Neural cell (in vitro differentiated cells): ENCODE data around the gene FYN. TPM values are rescaled to one million over a fixed set of nuclear protein-coding genes. Genes with fewer than 3 reads are reported as not detected.

Experiments
- H2AFZ ChIP-seq: fragments of 200-600, 300-800 bp; sonication (generic), shearing (Covaris generic); 2 replicates; pipeline ENCODE4 v1.6.0; 2014; ENCODE audit warnings: low read depth, mild to moderate bottlenecking, antibody characterized with exemption, low read length, moderate library complexity
- H3F3A ChIP-seq: fragments of 200-600 bp; shearing (Covaris generic); 2 replicates; pipeline ENCODE4 v1.6.1; 2016; ENCODE audit warnings: mild to moderate bottlenecking, moderate library complexity, mixed read lengths, antibody characterized with exemption, low read length; ENCODE audit not compliant: insufficient read depth, poor library complexity, severe bottlenecking
- H3K27ac ChIP-seq: fragments of 200-600, 300-800 bp; sonication (generic), shearing (Covaris generic); 2 replicates; pipeline ENCODE4 v1.5.1; 2014; ENCODE audit warnings: mild to moderate bottlenecking, low read length, moderate library complexity
- H3K27me3 ChIP-seq: fragments of 300-800, 200-600 bp; sonication (generic), shearing (Covaris generic); 2 replicates; pipeline ENCODE4 v1.6.0; 2014; ENCODE audit warnings: mild to moderate bottlenecking, low read depth, low read length, moderate library complexity; ENCODE audit not compliant: insufficient read depth
- H3K36me3 ChIP-seq: fragments of 300-800, 200-600 bp; sonication (generic), shearing (Covaris generic); 2 replicates; pipeline ENCODE4 v1.5.1; 2014; ENCODE audit warnings: mild to moderate bottlenecking, antibody characterized with exemption, low read length, moderate library complexity; ENCODE audit not compliant: insufficient read depth
- H3K4me2 ChIP-seq: fragments of 300-800, 200-600 bp; sonication (generic), shearing (Covaris generic); 2 replicates; pipeline ENCODE4 v1.6.0; 2014; ENCODE audit warnings: mild to moderate bottlenecking, low read length
- H3K4me3 ChIP-seq: fragments of 300-800, 200-600 bp; sonication (generic), shearing (Covaris generic); 2 replicates; pipeline ENCODE4 v1.5.1; 2014; ENCODE audit warnings: mild to moderate bottlenecking, low read length, moderate library complexity
- H3K79me2 ChIP-seq: fragments of 200-600 bp; shearing (Covaris generic); replicated peaks from 2 replicates; pipeline ENCODE4 v1.6.0; 2014; ENCODE audit warnings: mild to moderate bottlenecking, low read length, moderate library complexity; ENCODE audit not compliant: insufficient read depth
- H3K9ac ChIP-seq: fragments of 300-800, 200-600 bp; sonication (generic), shearing (Covaris generic); 2 replicates; pipeline ENCODE4 v1.6.1; 2016; ENCODE audit warnings: mild to moderate bottlenecking, low read length, mixed read lengths
- H3K9me2 ChIP-seq: fragments of 200-600 bp; shearing (Covaris generic); 2 replicates; pipeline ENCODE4 v1.6.1; 2016; ENCODE audit warnings: mild to moderate bottlenecking, low read length, mixed read lengths; ENCODE audit not compliant: insufficient read depth
- H3K9me3 ChIP-seq: fragments of 200-600, 300-800 bp; sonication (generic), shearing (Covaris generic); 2 replicates; pipeline ENCODE4 v1.6.1; 2016; ENCODE audit warnings: mild to moderate bottlenecking, mixed run types, low read length, moderate library complexity, mixed read lengths
- H4K20me1 ChIP-seq: fragments of 200-600 bp; shearing (Covaris generic); 2 replicates; pipeline ENCODE4 v1.6.1; 2016; ENCODE audit warnings: mild to moderate bottlenecking, mixed run types; ENCODE audit not compliant: insufficient read depth
- CTCF ChIP-seq: fragments of 450-650 bp; IDR thresholded peaks from 2 replicates; pipeline ENCODE4 v1.5.1; 2014; ENCODE audit warnings: antibody characterized with exemption, mild to moderate bottlenecking, moderate library complexity; ENCODE audit not compliant: poor library complexity, severe bottlenecking
- EP300 ChIP-seq: fragments of 450-650 bp; conservative IDR thresholded peaks from 2 replicates; pipeline ENCODE4 v1.6.1; 2014; ENCODE audit warnings: antibody characterized with exemption, mild to moderate bottlenecking, moderate library complexity; ENCODE audit not compliant: poor library complexity, severe bottlenecking
- EZH2 ChIP-seq: fragments of 200-600, 300-800 bp; shearing (Covaris generic), sonication (generic); IDR thresholded peaks from 2 replicates; pipeline ENCODE4 v1.6.1; 2014; ENCODE audit warnings: antibody characterized with exemption, low read length, borderline replicate concordance, mild to moderate bottlenecking; ENCODE audit not compliant: insufficient read depth, poor library complexity, severe bottlenecking
- MXI1 ChIP-seq: fragments of 450-650 bp; conservative IDR thresholded peaks from 2 replicates; pipeline ENCODE4 v1.6.1; 2014; ENCODE audit warnings: antibody characterized with exemption, mild to moderate bottlenecking; ENCODE audit not compliant: poor library complexity, severe bottlenecking
- POLR2AphosphoS5 ChIP-seq: IDR thresholded peaks from 2 replicates; pipeline ENCODE4 v1.6.1; 2012
- RAD21 ChIP-seq: fragments of 450-650 bp; conservative IDR thresholded peaks from 2 replicates; pipeline ENCODE4 v1.6.1; 2014; ENCODE audit warnings: antibody characterized with exemption, mild to moderate bottlenecking, moderate library complexity
- SMC3 ChIP-seq: fragments of 450-650 bp; conservative IDR thresholded peaks from 2 replicates; pipeline ENCODE4 v1.6.1; 2014; ENCODE audit warnings: antibody characterized with exemption, mild to moderate bottlenecking, moderate library complexity; ENCODE audit not compliant: poor library complexity
- TAF1 ChIP-seq: IDR thresholded peaks from 2 replicates; pipeline ENCODE4 v1.6.1; 2012; ENCODE audit warnings: low read depth
- polyA plus RNA-seq: library from polyadenylated mRNA; depleted of rRNA; stranded (reverse); fragments of >200 nt; gene quantifications from 2 replicates; pipeline ENCODE4 v1.2.3, GENCODE V29; 2014
- TF ChIP-seq, protein P1 (sequence below): IDR thresholded peaks from 2 replicates; pipeline ENCODE4 v1.6.1; 2012; ENCODE audit warnings: borderline replicate concordance

Gene FYN
- polyA plus RNA-seq, 1 donor from 2014 or later, result 277 TPM

DNA sequence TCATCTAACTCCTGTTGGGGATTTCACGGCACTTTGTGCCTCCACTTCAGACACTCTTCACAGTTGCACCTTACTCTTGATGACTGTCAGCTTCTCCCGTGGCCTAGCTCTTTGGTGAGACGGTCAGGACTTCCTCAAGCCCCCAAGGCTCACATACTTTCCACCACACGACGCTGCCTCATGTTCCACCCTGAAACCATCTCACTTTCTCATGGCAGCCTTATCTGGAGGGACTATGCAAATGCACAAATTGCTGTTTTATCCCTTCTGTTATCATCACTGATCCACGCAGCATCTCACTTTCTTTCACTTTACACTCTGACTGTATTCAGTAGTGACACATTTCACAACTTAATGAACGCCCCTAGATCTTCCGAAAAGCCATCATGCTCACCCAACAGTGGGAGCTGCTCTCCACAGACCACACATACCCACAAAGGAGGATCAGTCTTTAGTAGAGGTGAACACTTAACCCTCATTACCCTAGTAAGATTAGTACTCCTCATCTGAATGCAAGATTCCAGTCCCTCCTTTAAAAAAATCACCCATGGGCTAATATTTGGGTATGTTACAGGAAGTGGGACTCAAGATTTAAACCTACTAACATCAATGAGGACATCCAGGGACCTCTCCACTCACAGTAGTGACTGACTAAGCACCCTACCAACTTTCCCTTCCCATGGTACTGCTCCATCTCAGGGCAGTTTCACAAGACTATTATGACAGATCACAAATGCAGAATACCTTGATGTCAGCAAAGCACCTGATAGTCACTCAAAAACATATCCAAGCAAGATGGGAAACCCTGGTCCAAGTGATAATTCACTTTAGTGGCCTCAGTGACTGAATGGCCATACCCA is 35.4 kb downstream of the FYN start:
- H3K36me3 ChIP-seq, result no peaks in the 10 kb centered on the region
- H4K20me1 ChIP-seq, result no peaks in the 10 kb centered on the region
- no peak overlapping the region for H3K9ac ChIP-seq
- no peak overlapping the region for H3K4me3 ChIP-seq
- no peaks in the 10 kb centered on the region for H3K9me3 ChIP-seq
- H3K4me2 ChIP-seq, result no peak overlapping the region
- peaks cover 61% of the 10 kb centered on the region for H3K79me2 ChIP-seq
- no peak for TF ChIP-seq EP300
- no peak for TF ChIP-seq CTCF
- TF ChIP-seq EZH2, result no peak
- TF ChIP-seq, protein P1, sequence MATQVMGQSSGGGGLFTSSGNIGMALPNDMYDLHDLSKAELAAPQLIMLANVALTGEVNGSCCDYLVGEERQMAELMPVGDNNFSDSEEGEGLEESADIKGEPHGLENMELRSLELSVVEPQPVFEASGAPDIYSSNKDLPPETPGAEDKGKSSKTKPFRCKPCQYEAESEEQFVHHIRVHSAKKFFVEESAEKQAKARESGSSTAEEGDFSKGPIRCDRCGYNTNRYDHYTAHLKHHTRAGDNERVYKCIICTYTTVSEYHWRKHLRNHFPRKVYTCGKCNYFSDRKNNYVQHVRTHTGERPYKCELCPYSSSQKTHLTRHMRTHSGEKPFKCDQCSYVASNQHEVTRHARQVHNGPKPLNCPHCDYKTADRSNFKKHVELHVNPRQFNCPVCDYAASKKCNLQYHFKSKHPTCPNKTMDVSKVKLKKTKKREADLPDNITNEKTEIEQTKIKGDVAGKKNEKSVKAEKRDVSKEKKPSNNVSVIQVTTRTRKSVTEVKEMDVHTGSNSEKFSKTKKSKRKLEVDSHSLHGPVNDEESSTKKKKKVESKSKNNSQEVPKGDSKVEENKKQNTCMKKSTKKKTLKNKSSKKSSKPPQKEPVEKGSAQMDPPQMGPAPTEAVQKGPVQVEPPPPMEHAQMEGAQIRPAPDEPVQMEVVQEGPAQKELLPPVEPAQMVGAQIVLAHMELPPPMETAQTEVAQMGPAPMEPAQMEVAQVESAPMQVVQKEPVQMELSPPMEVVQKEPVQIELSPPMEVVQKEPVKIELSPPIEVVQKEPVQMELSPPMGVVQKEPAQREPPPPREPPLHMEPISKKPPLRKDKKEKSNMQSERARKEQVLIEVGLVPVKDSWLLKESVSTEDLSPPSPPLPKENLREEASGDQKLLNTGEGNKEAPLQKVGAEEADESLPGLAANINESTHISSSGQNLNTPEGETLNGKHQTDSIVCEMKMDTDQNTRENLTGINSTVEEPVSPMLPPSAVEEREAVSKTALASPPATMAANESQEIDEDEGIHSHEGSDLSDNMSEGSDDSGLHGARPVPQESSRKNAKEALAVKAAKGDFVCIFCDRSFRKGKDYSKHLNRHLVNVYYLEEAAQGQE, result no peak
- no peak for TF ChIP-seq TAF1
- TF ChIP-seq POLR2AphosphoS5, result no peak
- no peak for TF ChIP-seq SMC3
- no peak for TF ChIP-seq MXI1
- TF ChIP-seq RAD21, result no peak
- H3K27me3 ChIP-seq, result no peaks in the 10 kb centered on the region
- H3K9me2 ChIP-seq, result no peaks in the 10 kb centered on the region
- H2AFZ ChIP-seq, result no peak overlapping the region
- H3F3A ChIP-seq, result no peaks in the 10 kb centered on the region
- no peak overlapping the region for H3K27ac ChIP-seq

- H3K9ac ChIP-seq, result no peak overlapping the region
- H3F3A ChIP-seq, result no peaks in the 10 kb centered on the region
- H2AFZ ChIP-seq, result no peak overlapping the region
- H3K36me3 ChIP-seq, result no peaks in the 10 kb centered on the region
- H3K27me3 ChIP-seq, result no peaks in the 10 kb centered on the region
- no peak overlapping the region for H3K4me3 ChIP-seq
- no peaks in the 10 kb centered on the region for H3K9me2 ChIP-seq
- H3K27ac ChIP-seq, result no peak overlapping the region
- no peaks in the 10 kb centered on the region for H3K9me3 ChIP-seq
- H3K79me2 ChIP-seq, result peaks cover 62% of the 10 kb centered on the region
- no peak overlapping the region for H3K4me2 ChIP-seq
- no peaks in the 10 kb centered on the region for H4K20me1 ChIP-seq
- no peak for TF ChIP-seq TAF1
- TF ChIP-seq EZH2, result no peak
- TF ChIP-seq, protein P1, result no peak
Measured at GRCh38 chr6:111837007-111837406, 36.2 kb downstream of the FYN start.
